Iris pigment epithelial cell (primary cell): ENCODE data around the gene TACC2.
"Not testable (repeated sequence)": the region's sequence is repeated elsewhere in the genome, so short reads cannot be mapped to it uniquely, and the experiment has no call there.

Experiments used
- DNase-seq: peaks from one replicate; pipeline ENCODE4 v3.0.0-alpha.2; 2011; ENCODE audit warnings: low read depth

The TACC2 gene

DNA sequence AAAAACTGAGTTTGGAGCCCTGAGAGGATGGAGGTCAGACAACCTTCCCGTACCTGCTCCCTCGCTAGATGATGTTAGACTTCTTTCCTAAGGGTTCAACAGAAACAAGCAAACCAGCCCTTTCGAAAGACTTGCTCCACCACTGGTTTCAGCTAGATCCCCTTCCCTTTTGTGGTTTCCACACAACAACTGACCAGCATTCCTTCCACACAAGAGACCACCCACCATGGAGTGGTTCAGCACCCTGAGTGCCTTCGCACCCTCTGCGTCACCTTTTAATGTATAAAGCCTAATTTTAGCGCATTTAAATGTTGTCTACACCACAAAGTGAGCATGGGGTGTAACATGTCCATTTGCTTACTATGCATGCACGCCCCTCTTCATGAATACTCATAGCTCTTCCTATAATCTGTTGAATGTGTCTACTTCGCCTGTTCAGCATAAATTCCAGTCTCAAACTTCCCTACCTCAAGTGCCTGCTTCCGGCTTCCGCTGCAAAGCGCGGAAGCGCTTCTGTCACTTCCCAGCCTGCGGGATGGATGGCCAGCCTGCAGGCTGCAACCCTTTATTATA is 69.0 kb downstream of the TACC2 start:
- DNase-seq: no peak

DNA sequence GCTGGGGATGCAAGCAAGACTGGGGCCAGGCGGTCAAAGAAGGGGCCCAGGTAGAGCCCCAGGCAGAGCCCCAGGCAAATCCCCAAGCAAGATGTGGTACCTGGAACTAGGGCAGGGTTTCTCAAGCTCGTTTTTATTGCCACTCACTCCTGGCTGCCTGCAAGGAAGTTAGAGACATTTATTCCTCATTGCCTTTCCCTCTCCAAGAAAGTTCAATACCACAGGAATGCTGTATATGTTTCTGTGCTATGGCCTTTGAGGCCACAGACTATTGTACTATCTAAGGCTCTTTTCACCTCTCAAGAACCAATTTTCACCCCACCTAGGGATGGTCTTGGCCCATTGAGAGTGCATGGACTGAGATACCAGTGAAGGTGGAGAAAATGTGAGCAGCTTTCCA is 71.3 kb downstream of the TACC2 start:
- DNase-seq: peak; percentile 31

DNA sequence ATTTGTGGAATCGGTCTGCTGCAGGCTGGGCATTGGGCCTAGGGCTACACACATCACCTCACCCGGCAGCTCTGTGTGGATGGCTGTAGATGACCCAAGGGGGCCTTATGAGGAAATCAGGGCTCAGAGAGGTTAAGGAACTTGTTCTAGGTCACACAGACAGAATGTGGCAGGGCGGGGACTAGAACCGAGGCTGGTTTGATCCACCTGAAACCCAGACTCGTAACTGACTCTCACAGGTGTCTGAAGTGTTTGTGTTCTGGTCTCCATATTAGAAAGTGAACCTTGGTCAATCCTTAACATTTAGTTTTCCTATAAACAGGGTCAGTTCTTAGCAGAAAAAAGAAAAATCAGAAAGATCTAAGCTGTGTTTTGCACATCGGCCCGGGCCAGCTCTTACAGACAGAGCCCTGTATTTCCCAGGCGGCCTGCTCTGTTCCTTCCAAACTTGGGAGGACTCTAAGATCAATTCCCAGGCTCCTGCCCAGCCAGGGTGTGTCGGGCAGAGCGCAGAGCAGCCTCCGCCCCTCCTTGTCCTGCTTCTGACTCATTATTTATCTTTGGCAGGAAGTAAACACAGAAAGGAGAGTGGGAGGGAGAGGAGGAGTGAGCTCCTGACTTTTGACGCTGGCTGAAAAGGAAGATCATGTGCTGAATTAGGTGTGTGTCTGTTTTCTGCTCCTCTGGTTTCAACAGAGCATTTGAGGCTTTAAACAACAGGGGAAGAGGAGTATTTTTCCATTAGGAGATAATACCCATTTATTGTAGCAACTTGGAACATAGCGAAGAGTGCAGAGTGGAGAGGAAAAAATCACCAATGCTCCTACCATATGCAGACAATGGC is 74.1 kb downstream of the TACC2 start:
- DNase-seq: peak; percentile 91

DNA sequence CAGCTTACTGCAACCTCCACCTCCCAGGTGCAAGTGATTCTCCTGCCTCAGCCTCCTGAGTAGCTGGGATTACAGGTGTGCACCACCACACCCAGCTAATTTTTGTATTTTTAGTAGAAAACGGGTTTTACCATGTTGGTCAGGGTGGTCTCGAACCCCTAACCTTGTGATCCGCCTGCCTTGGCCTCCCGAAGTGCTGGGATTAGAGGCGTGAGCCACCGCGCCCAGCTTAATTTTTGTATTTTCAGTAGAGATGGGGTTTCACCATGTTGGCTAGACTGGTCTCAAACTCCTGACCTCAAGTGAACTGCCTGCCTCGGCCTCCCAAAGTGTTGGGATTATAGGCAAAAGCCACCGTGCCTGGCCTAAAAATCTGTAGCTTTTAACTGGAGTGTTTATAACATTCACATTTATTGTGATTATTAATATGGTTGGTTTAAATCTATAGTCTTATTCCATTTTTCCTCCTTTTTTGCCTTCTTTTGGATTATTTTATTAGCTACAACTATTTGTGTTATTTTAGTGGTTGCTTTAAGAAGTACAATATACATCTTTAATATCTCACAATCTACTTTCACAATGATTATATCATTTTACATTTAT is 77.5 kb downstream of the TACC2 start:
- DNase-seq: not testable (repeated sequence)

DNA sequence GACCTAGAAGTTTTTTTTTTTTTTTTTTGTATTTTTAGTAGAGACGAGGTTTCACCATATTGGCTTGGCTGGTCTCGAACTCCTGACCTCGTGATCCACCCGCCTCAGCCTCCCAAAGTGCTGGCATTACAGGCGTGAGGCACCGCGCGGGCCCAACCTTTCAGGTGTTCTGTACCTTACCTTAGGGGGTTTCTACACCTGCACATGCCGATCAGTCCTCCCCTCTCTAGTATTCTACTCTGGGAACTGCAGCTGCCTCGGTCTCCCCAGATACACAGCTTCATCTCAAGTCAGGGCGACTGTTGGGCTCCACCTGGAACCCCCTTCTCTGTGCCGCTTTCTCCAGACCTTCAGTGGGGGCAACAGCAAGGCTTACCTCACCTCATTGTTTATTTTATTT is 79.9 kb downstream of the TACC2 start:
- DNase-seq: no peak

DNA sequence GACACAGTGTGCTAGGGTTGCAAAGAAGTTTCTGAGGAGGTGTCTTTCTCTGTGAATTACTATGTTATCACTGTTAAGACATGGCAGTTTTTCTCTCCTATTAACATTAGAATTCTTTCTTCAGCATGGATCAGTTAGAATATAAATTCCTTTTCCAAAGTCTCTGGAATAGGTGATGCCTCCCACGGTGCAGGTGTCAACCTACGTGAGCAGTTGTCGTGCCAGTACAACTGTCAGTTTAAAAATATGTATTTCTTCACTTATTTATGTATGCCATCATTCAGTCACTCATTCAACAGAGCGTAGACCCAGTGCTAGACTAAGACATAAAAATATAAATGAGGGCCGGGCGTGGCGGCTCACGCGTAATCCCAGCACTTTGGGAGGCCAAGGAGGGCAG is 83.5 kb downstream of the TACC2 start:
- DNase-seq: no peak

DNA sequence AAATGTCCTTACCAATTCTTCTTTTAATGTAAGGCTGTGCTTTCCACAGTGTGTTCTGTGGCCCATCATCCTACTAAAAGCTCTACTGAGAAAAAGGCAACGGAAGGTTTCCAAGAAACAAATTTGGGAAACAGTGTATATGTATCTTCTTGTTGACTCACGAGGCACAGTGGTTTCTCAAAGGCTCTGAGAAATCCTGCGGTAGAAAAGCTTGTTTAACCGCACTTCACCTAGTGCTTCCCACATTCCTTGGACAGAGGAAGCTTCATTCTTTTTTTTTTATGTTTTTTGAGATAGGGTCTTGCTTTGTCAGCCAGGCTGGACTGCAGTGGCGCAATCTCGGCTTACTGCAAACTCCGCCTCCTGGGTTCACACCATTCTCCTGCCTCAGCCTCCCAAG is 84.5 kb downstream of the TACC2 start:
- no peak for DNase-seq

DNA sequence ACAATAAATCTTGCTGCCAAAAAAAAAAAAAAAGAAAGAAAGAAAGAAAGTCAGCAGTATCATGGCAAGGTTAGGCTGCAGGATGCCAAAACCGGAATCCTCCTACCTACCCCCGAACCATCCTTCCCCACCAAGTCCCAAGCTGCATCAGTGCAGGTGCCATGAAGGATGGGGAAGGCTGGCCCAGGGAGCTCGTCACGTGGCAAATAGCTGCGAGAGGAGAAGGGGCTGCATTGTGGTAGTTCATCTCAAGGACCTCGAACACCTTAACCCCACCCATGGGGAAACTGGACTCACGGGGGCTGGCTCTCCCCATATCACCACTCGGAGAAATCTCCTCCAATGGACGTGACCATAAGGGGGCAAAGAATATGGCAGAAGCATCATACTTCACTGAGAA is 86.2 kb downstream of the TACC2 start:
- DNase-seq: no peak

DNA sequence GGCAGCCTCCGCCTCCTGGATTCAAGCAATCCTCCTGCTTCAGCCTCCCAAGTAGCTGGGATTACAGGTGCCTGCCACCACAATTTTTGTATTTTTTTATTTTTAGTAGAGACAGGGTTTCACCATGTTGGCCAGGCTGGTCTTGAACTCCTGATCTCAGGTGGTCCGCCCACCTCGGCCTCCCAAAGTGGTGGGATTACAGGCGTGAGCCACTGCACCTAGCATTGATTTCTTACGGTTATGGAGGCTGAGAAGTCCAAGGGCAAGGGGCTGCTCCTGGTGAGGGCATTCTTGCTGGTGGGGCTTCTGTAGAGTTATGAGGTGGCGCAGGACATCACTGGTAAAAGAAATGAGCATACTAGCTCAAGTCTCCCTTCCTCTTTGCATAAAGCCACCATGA is 86.9 kb downstream of the TACC2 start:
- not testable (repeated sequence) for DNase-seq

DNA sequence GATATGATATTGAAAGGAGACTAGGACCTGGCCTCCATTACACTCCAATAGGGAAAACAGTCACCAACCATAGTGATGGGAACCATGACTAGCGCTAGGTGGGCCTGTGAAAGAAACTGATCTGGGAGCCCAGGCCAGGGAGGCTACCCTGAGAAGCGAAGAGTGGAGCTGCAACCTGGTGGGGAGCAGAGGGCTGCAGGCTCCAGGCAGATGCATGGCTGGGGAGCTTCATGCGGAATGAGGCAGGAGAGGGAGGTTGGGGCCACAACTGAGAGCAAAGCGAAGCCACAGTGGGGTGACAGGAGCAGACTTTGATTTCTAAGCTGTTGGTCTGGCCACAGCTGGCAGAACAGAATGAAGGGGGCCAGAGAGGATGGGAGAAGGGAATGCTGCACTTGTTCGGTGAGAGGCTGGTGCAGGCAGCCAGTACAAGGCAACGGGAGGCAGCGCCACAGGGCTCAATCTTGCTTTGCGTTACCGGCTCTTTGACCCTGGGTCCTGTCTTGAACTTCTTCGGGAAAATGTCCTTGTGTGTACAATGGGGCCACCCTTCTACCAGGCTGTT is 88.4 kb downstream of the TACC2 start:
- DNase-seq: no peak

DNA sequence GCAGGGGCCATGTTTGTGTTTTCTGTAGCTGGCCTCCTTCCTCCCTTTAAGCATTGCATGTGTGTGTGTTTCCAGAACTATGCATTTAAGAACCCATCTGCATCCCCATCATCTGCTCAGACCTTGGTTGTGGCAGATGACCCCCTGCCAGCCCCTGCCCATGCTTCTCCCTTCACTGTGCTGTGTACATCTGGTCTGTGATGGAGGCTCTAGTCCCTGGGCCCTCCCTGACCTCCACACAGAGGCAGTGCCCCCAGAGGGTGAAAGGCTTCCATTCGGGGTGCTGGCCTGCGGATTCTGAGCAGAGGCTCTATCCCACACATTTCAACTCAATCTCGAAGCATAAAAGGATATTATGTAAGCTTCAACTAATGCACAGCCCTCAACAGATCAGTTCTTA is 89.4 kb downstream of the TACC2 start:
- DNase-seq: no peak

DNA sequence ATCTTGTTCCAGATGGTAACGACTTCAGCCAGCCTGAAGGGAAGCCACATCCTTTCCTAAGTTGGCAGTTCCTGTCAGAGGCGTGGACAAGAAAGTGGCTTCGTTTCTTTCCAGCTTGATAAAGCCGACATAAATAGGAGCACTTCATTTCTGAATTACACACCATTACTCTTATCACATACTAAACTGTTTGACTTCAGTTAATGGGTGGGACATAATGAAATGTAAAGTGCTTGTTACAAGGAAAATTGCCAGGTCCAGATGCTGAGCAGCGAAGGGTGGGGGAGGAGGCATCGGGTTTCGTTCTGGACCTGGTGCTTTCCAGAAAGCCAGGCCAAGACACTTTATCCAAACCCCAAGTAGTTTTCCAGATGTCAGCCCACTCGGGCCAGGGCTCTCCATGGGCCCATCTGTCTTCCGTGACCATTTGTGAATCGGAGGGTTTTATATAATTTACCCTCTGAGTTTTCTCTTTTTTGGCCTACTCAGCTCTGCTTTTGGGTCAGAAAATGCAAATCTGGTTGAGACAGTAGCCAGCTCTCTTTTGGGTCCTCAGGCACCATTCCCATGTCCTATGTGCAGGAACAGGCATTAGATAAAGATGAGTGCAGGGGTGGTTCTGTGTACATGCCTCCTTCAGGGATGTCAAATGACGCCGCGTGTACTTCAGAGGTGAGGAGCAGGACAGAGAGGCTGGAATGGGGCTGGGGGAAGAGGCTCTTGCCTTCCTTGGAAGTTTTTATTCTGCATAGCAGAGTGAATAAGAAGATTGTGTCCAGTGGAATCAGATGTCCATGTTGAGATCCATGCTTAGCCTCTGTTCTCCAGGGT is 90.2 kb downstream of the TACC2 start:
- DNase-seq: no peak

DNA sequence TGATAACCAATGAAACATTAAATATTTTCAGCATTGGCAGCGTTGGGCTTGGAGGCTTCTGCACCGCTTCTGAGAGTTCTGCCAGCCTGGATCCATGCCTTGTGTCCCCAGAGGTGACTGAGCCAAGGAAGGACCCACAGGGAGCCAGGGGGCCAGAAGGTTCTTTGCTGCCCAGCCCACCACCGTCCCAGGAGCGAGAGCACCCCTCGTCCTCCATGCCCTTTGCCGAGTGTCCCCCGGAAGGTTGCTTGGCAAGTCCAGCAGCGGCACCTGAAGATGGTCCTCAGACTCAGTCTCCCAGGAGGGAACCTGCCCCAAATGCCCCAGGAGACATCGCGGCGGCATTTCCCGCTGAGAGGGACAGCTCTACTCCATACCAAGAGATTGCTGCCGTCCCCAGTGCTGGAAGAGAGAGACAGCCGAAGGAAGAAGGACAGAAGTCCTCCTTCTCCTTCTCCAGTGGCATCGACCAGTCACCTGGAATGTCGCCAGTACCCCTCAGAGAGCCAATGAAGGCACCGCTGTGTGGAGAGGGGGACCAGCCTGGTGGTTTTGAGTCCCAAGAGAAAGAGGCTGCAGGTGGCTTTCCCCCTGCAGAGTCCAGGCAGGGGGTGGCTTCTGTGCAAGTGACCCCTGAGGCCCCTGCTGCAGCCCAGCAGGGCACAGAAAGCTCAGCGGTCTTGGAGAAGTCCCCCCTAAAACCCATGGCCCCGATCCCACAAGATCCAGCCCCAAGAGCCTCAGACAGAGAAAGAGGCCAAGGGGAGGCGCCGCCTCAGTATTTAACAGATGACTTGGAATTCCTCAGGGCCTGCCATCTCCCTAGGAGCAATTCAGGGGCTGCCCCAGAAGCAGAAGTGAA is 93.9 kb downstream of the TACC2 start:
- no peak for DNase-seq

DNA sequence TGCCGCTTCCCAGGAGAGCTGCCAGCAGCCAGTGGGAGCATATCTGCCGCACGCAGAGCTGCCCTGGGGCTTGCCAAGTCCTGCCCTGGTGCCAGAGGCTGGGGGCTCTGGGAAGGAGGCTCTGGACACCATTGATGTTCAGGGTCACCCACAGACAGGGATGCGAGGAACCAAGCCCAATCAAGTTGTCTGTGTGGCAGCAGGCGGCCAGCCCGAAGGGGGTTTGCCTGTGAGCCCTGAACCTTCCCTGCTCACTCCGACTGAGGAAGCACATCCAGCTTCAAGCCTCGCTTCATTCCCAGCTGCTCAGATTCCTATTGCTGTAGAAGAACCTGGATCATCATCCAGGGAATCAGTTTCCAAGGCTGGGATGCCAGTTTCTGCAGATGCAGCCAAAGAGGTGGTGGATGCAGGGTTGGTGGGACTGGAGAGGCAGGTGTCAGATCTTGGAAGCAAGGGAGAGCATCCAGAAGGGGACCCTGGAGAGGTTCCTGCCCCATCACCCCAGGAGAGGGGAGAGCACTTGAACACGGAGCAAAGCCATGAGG is 94.6 kb downstream of the TACC2 start:
- DNase-seq: no peak

DNA sequence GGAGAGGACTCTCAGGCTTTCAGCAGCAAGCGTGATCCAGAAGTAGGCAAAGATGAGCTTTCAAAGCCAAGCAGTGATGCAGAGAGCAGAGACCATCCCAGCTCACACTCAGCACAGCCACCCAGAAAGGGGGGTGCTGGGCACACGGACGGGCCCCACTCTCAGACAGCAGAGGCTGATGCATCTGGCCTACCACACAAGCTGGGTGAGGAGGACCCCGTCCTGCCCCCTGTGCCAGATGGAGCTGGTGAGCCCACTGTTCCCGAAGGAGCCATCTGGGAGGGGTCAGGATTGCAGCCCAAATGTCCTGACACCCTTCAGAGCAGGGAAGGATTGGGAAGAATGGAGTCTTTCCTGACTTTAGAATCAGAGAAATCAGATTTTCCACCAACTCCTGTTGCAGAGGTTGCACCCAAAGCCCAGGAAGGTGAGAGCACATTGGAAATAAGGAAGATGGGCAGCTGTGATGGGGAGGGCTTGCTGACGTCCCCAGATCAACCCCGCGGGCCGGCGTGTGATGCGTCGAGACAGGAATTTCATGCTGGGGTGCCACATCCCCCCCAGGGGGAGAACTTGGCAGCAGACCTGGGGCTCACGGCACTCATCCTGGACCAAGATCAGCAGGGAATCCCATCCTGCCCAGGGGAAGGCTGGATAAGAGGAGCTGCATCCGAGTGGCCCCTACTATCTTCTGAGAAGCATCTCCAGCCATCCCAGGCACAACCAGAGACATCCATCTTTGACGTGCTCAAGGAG is 95.5 kb downstream of the TACC2 start:
- no peak for DNase-seq

DNA sequence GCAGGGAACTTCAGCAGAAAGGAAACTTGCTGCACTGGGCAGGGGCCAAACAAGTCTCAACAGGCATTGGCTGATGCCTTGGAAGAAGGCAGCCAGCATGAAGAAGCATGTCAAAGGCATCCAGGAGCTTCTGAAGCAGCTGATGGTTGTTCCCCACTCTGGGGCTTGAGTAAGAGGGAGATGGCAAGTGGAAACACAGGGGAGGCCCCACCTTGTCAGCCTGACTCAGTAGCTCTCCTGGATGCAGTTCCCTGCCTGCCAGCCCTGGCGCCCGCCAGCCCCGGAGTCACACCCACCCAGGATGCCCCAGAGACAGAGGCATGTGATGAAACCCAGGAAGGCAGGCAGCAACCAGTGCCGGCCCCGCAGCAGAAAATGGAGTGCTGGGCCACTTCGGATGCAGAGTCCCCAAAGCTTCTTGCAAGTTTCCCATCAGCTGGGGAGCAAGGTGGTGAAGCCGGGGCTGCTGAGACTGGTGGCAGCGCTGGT is 96.5 kb downstream of the TACC2 start:
- DNase-seq: no peak

DNA sequence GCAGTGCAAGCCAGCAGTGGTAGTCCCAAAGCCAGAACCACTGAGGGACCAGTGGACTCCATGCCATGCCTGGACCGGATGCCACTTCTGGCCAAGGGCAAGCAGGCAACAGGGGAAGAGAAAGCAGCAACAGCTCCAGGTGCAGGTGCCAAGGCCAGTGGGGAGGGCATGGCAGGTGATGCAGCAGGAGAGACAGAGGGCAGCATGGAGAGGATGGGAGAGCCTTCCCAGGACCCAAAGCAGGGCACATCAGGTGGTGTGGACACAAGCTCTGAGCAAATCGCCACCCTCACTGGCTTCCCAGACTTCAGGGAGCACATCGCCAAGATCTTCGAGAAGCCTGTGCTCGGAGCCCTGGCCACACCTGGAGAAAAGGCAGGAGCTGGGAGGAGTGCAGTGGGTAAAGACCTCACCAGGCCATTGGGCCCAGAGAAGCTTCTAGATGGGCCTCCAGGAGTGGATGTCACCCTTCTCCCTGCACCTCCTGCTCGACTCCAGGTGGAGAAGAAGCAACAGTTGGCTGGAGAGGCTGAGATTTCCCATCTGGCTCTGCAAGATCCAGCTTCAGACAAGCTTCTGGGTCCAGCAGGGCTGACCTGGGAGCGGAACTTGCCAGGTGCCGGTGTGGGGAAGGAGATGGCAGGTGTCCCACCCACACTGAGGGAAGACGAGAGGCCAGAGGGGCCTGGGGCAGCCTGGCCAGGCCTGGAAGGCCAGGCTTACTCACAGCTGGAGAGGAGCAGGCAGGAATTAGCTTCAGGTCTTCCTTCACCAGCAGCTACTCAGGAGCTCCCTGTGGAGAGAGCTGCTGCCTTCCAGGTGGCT is 97.7 kb downstream of the TACC2 start:
- no peak for DNase-seq

DNA sequence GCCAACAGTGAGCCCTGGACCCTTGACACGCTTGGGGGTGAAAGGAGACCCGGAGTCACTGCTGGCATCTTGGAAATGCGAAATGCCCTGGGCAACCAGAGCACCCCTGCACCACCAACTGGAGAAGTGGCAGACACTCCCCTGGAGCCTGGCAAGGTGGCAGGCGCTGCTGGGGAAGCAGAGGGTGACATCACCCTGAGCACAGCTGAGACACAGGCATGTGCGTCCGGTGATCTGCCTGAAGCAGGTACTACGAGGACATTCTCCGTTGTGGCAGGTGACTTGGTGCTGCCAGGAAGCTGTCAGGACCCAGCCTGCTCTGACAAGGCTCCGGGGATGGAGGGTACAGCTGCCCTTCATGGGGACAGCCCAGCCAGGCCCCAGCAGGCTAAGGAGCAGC is 98.5 kb downstream of the TACC2 start:
- DNase-seq: no peak
